Epithelial cell of esophagus (primary cell): ENCODE data around the gene FAM170B.

Experiments
- DNase-seq: peaks from one replicate; pipeline ENCODE4 v3.0.0; 2010; ENCODE audit warnings: low read depth
- H3K4me3 ChIP-seq: 2 replicates; pipeline ENCODE4 v1.5.1; 2011; ENCODE audit warnings: mild to moderate bottlenecking, low read length, control low read depth
- TF ChIP-seq, protein P1 (sequence below): IDR thresholded peaks from 2 replicates; pipeline ENCODE4 v1.5.1; 2011; ENCODE audit warnings: low read depth, mild to moderate bottlenecking, low read length, control low read depth, inconsistent platforms; ENCODE audit not compliant: insufficient read depth; ENCODE audit errors: missing control alignments

Gene FAM170B

DNA sequence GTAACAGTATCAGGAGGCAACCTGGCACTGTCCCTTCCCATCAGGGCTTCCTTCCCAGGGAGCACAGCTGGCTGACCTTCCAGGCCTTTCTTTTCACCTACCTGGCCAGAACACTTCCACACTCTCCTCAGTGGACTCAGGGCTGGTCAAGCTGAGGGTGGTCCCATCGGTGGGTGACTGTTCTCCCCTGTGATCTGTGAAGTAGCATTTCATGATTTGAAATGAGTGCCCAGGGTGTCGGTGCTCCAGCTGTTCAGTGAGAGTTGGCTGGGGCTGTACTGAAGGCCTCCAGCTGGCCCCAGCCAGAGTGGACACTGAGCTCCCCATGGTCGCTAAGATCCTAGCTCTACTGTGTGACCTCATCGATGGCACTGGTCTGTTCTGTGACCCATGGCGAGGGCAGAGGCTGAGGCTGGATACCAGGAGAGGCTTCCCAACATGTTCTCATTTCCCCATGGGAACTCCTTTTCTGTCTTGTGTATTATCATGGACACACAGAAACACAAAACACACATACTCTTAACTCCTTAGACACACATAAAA is at the start of gene FAM170B:
FAM170B (minus strand) TSS at position 316 of the 543 bp plus-strand sequence; CDS start at position 213, 103 bp downstream.
- no peak for DNase-seq
- no peak within 1 kb of the TSS for H3K4me3 ChIP-seq
- TF ChIP-seq, protein P1, sequence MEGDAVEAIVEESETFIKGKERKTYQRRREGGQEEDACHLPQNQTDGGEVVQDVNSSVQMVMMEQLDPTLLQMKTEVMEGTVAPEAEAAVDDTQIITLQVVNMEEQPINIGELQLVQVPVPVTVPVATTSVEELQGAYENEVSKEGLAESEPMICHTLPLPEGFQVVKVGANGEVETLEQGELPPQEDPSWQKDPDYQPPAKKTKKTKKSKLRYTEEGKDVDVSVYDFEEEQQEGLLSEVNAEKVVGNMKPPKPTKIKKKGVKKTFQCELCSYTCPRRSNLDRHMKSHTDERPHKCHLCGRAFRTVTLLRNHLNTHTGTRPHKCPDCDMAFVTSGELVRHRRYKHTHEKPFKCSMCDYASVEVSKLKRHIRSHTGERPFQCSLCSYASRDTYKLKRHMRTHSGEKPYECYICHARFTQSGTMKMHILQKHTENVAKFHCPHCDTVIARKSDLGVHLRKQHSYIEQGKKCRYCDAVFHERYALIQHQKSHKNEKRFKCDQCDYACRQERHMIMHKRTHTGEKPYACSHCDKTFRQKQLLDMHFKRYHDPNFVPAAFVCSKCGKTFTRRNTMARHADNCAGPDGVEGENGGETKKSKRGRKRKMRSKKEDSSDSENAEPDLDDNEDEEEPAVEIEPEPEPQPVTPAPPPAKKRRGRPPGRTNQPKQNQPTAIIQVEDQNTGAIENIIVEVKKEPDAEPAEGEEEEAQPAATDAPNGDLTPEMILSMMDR, result no peak

DNA sequence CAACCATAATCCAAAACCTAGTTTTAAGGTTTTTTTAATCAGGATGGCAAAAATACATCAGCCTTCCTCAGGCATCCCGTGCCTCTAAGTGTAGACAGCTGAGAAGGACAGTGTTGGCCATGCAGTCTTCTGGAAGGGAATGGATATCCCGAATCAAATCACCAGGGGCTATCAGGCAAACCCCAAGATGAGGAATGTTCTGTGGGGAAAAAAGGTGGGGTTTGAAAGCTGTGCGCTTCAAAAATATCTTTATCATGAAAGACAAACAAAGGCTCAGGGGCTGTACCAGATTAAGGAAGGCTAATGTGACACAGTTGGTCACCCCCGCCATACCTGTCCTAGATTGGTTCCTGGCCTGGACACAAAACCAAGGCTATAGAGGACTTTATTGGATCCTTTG is 49.0 kb upstream of the FAM170B start:
- H3K4me3 ChIP-seq, result no peak overlapping the region
- no peak for DNase-seq
- TF ChIP-seq, protein P1, result no peak

DNA sequence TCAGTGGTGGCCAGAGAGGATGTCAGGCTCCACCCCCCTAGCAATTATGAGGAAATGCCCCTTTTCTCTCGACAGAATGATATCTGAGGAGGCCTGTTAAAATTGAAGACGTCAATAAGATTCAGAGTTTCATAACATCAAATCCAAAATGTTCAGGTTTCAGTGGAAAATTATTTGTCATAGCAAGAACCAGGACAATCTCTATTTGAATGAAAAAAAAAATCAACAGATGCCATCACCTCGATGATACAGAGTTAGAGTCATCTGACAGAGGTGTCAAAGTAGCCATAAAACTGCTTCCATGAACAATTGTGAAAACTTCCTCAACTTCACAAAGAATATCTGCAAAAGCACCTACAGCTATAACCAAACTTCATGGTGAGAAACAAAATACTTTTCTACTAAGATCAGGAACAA is 46.6 kb upstream of the FAM170B start:
- H3K4me3 ChIP-seq, result no peak overlapping the region
- TF ChIP-seq, protein P1, result no peak
- DNase-seq, result no peak

DNA sequence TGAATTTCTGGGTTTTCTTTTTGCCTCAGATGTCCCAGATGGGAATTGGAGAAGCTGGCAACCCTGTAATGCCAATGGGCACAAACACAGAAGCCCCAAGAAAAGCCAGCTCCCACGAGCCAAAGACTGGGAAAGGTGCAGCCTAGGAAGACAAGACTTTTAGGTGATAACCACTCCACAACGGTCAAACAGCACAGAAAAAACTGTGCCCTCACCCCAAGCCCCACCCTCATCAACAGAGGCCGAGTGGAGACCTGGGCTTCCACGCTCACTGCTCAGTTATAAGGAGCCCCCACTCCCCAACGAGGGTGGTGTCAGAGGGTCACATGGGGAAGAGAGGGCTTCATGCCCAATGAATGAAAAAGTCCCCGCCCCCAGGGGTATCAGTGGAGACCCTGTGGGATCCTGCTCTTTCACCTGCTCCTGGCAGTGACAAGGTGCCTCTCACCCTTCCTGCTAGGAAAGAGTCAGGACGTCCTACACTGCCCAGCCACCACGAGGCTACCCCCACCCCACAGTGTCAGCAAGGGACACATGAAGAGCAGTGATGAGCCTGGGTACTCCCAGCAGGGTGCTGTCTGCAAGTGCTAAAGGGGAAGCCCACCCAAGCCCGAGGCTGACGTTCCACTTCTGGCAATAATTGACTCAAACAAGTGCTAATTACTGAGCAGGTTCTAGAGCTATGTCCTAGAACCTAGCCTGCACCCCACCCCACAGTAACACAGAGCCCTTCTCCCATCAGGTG is 46.0 kb upstream of the FAM170B start:
- no peak for DNase-seq
- TF ChIP-seq, protein P1, result no peak

DNA sequence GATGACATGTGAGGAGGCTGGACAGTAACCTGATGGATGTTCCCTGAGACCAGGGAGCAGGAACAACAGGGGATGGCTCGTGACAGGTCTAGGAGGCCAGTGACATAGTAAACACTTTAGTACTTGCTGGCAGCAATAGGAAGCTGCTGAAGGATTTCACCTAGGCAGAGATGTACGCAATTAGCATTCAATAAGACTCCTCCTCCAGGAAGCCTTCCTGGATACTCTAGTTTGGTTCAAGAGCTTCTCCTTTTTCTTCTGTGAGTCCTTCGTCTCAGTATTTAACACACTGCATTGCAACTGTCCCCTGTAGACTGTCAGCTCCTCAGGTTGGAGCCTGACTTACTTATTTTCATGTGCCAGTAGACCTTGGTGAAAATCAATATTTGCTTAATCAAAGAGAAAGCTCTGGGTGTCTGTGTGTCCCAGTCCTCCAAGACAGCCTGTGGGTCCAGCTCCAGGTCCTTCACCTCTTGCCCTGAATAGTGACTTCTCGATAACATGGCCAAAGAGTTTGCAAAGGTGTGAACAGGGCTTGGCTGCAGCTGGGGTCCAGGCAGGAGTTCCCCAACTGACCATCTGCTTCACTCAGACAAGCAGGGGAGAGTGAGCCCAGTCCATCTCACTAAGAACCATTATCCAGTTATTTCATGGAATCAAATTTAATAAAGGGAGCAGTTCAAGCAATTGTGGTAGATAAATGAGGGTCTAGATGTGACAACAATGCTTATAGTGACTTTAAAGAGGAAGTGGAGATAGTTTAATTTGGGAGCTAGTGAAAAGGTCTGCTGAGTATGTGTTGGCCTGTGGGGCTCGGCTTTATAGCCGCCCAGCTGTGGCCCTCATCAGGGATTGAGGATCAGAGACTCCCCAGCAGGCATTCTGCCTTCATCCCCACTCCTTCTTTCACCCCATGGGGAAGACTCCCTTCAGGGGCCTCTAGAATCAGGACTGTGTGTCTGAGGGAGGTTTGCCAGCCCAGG is 45.0 kb upstream of the FAM170B start:
- no peak overlapping the region for H3K4me3 ChIP-seq
- TF ChIP-seq, protein P1, result no peak
- no peak for DNase-seq

More for the DNA sequence above, 46.0 kb upstream of the FAM170B start:
- H3K4me3 ChIP-seq, result no peak overlapping the region

DNA sequence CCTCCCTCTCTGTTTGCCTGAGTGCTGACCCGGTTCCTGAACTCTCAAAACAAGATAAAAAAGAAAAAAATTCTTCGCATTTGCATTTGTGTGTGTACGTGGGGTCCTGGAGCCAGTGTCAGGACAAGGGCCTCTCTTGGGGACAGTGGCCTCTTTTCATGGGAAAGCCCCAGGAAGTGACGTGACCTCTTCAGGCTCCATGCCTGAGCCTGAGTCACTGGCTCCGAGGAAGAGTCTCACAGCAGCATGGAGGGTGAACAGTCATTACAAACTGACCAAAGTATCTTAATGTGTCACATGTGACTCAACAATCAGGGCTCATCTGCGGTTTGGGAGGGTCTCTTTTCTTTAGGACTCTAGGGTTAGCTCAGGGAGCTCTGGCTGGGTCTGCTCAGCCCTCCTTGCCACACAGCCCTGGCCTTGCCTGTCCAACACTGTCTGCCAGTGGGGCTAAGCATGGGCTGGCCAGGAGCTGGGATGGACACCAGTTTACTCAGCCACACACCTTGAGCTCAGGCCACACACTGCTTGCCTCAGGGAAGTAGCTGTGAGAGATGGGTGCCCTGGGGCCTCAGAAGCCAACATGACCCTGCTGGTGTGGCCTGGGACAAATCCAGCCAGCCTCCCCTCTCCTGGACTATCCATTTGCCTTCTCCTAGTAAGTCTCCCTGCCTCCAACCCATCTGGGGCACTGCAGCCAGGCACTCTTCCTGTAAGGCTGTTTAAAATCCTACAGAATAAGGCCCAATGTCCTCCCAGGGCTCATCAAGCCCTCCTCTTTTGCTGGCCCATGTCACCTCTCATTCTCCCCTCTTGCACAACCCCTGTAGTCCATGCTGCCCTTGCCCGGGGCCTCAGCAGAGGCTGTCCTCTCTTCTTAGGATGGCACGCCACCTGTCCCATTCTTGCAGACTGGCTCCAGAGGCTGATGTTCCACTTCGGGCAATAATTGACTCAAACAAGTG is 43.9 kb upstream of the FAM170B start:
- TF ChIP-seq, protein P1, result no peak
- H3K4me3 ChIP-seq, result no peak overlapping the region
- DNase-seq, result peak; percentile 46
